Astrocyte (in vitro differentiated cells and primary cell): ENCODE measurements around the gene SLIT3.

ENCODE experiments used
- CTCF ChIP-seq: IDR thresholded peaks from 2 replicates; pipeline ENCODE4 v1.5.1; 2011; ENCODE audit warnings: low read depth, mild to moderate bottlenecking, inconsistent platforms, low read length, moderate library complexity; ENCODE audit not compliant: insufficient read depth
- EZH2 ChIP-seq: IDR thresholded peaks from 2 replicates; pipeline ENCODE4 v1.6.1; 2012; ENCODE audit warnings: mild to moderate bottlenecking, low read length, inconsistent platforms; ENCODE audit not compliant: insufficient read depth

DNA sequence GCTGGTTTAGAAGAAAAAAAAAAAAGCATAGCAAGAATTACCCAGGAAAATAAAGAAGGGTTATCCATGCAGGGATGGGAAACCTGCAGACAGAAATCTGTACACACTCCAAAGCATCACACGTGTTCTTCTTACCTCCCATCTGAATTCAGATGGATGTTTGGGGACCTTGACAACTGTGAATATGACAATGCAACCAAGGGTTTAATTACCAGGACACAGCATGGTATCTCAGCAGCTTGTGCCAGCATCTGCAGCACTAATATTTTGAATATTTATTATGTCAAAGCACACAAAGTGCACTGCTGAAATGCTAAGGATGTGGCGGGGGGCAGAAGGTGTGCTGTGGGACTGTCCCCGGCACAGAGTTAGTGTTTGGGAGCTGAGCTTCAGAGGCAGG, 47.9 kb downstream of the SLIT3 start:
- no peak for TF ChIP-seq CTCF
- TF ChIP-seq EZH2: no peak
